ENCODE data around the gene GRB10.
"Not testable (repeated sequence)": the region's sequence is repeated elsewhere in the genome, so short reads cannot be mapped to it uniquely, and the experiment has no call there.

GRB10 gene

DNA sequence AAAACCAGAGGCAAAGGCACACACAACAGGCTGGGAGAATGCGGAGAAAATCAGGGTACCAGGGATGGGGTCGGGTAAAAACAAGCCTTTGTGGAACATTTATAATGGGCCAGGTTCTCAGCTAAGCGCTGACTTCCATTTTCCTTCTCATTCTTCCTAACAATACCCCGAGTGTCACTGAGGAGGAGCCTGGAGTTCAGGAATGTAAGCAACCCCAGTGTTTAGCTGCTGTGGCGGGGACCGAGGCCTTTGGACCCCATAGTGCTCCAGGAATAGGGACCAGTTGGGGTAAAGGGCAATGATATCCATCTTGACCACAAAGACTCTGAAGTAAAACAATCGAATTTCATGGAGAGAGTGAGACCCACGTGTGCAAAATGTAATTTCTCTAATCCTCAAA lies 34.2 kb downstream of the GRB10 start:
- H3K4me1 ChIP-seq (ENCODE audit: control insufficient read depth, insufficient read depth, low read length): no peaks in the 10 kb centered on the region

DNA sequence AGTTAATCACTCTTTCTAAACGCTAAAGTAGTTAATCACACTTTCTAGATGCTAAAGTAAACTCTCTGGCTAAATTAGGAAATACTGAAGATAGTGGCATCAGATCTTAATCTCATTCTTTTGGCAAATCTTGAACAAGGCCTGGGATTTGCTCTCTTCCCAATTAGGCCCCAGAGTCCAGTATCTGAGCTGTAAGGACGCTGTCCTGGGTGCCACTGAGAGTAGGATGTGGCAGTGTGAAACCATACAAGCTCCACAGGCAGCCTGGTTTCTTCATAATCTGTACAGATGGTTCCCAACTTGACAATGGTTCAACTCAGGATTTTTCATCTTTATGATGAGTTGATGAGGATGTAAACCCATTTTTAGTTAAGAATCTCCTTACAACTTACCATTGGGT lies 36.9 kb downstream of the GRB10 start:
- no peaks in the 10 kb centered on the region for H3K9me3 ChIP-seq (ENCODE audit: control insufficient read depth, low read length)
- no peak overlapping the region for H3K4me3 ChIP-seq (ENCODE audit: low read length)
- no peaks in the 10 kb centered on the region for H3K27me3 ChIP-seq (ENCODE audit: control insufficient read depth, insufficient read depth, low read length)
- H3K9ac ChIP-seq (ENCODE audit: low read length): no peak overlapping the region
- no peaks in the 10 kb centered on the region for H3K36me3 ChIP-seq (ENCODE audit: control insufficient read depth, insufficient read depth, low read length)
- no peaks in the 10 kb centered on the region for H3K4me1 ChIP-seq (ENCODE audit: control insufficient read depth, insufficient read depth, low read length)

More for the DNA sequence above, 34.2 kb downstream of the GRB10 start:
- H3K9ac ChIP-seq (ENCODE audit: low read length): no peak overlapping the region
- H3K27me3 ChIP-seq (ENCODE audit: control insufficient read depth, insufficient read depth, low read length): no peaks in the 10 kb centered on the region
- H3K9me3 ChIP-seq (ENCODE audit: control insufficient read depth, low read length): no peaks in the 10 kb centered on the region
- no peaks in the 10 kb centered on the region for H3K36me3 ChIP-seq (ENCODE audit: control insufficient read depth, insufficient read depth, low read length)
- H3K4me3 ChIP-seq (ENCODE audit: low read length): no peak overlapping the region

DNA sequence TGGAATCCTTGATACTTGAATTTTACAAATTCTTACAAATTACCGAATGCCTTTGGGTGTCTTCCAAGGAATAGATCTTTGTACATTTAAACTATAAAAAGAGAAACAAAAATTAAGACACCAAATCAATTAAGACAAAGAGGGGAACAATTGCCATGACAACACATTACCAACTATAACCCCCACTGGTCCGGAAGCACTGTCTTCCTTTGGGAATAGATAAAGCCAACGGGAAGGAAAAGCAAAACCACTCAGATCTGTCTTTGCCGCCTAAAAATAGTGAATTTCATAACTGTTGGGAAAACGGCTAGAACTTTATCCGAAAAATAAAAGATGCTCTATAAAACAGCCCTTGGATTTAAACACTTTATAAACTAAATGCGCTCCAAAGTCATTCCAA lies 37.4 kb downstream of the GRB10 start:
- no peaks in the 10 kb centered on the region for H3K36me3 ChIP-seq (ENCODE audit: control insufficient read depth, insufficient read depth, low read length)
- no peaks in the 10 kb centered on the region for H3K4me1 ChIP-seq (ENCODE audit: control insufficient read depth, insufficient read depth, low read length)
- H3K9me3 ChIP-seq (ENCODE audit: control insufficient read depth, low read length): no peaks in the 10 kb centered on the region
- H3K4me3 ChIP-seq (ENCODE audit: low read length): no peak overlapping the region
- no peaks in the 10 kb centered on the region for H3K27me3 ChIP-seq (ENCODE audit: control insufficient read depth, insufficient read depth, low read length)
- H3K9ac ChIP-seq (ENCODE audit: low read length): no peak overlapping the region

DNA sequence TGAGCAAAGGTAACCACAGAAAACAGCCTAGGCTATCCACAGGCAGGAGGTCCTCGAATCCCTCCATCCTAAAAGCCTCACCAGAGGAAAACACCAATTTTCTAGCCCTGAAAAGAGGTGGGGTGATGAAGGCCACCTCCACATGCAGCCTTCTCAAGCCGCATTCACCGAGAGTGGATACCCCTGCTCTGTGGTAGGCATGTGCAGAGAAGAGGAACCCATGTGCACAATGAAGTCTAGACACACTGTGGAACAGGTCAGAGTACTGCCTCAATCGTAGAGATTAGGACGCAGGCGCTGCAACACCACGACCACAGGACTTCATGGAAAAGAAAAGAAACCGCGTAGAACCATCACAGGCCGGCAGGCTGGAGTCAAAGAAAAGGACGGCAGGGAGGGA lies 38.8 kb downstream of the GRB10 start:
- Histone ChIP-seq H3K4me1 (ENCODE audit: control insufficient read depth, insufficient read depth, low read length) (peaks cover 9% of the 10 kb centered on the region), H3K9me3 (ENCODE audit: control insufficient read depth, low read length) (no peaks in the 10 kb centered on the region), H3K9ac (ENCODE audit: low read length) (no peak overlapping the region), H3K36me3 (ENCODE audit: control insufficient read depth, insufficient read depth, low read length) (no peaks in the 10 kb centered on the region), H3K27me3 (ENCODE audit: control insufficient read depth, insufficient read depth, low read length) (no peaks in the 10 kb centered on the region), H3K4me3 (ENCODE audit: low read length) (no peak overlapping the region)

DNA sequence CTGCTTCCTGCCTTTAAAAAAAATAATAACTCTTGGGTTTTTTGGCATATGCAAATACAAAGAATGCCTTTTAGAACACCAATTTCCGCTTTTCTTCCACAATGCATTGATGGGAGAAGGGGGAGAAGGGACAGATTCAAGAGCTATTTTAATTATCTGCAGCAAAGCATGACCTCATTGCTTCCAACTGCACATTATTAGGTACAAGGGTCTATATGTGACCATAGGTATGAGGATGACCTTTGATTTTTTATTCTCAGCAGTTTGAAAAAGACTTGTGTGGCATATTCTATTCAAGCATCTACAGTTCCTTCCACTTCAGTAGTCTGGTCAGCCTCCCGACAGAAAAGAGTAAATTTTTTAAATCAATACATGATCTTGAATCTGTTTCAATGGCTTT lies 39.7 kb downstream of the GRB10 start:
- H3K4me3 ChIP-seq (ENCODE audit: low read length): no peak overlapping the region
- H3K36me3 ChIP-seq (ENCODE audit: control insufficient read depth, insufficient read depth, low read length): no peaks in the 10 kb centered on the region
- no peaks in the 10 kb centered on the region for H3K27me3 ChIP-seq (ENCODE audit: control insufficient read depth, insufficient read depth, low read length)
- peaks cover 15% of the 10 kb centered on the region for H3K4me1 ChIP-seq (ENCODE audit: control insufficient read depth, insufficient read depth, low read length)
- H3K9me3 ChIP-seq (ENCODE audit: control insufficient read depth, low read length): no peaks in the 10 kb centered on the region
- no peak overlapping the region for H3K9ac ChIP-seq (ENCODE audit: low read length)

DNA sequence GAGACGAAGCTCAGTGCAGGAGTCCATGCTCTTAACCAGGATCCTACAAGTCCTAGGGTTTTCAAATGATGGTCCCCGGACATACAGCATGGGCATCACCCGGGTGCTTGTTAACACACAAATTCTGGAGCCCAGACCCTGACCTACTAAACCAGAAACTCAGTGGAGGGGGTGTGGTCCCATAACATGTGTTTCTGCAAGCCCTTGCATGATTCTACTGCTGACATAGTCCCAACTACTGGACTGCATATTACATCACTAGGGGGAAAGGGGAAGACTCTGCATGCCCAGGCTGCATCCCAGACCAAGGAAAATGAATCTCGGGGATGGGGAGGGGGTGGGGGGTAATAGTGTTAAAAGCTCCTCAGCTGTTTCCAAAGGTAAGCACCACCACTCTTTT lies 40.3 kb downstream of the GRB10 start:
- Histone ChIP-seq H3K9ac (ENCODE audit: low read length) (no peak overlapping the region), H3K4me1 (ENCODE audit: control insufficient read depth, insufficient read depth, low read length) (peaks cover 15% of the 10 kb centered on the region), H3K9me3 (ENCODE audit: control insufficient read depth, low read length) (no peaks in the 10 kb centered on the region), H3K4me3 (ENCODE audit: low read length) (no peak overlapping the region), H3K36me3 (ENCODE audit: control insufficient read depth, insufficient read depth, low read length) (no peaks in the 10 kb centered on the region), H3K27me3 (ENCODE audit: control insufficient read depth, insufficient read depth, low read length) (no peaks in the 10 kb centered on the region)

DNA sequence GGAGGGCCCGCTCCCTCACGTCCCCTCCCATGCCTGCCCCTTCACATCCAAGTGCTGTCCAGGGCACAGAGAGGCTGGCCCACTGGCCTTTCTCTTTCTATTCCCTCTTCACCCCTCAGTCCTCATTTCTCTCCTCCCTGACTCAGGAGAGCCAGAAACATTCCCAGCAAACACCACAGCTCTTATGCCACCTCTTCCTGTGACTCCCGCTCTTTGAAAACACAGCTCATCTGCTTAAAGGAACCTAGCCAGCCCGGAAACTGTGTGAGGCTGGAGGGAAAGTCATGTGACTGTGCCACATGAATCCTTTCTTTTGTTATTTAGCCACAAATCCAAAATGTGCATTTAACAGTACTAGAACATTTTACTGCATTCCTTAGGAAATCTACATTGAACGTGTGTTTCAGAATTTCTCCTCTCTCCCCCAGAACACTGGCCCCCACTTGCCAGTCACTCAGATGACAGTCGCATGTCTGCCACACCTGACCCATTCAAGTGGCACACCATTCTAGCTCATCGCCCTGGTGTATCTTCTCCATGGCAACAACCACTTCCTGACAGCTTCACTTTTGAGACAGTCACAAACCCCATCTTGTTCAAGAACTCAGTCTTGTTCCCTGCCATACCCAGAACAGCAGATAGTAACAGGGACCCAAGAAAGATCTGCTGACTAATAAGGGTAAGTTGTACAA lies 42.8 kb downstream of the GRB10 start:
- H3K9me3 ChIP-seq (ENCODE audit: control insufficient read depth, low read length): no peaks in the 10 kb centered on the region
- peaks cover 15% of the 10 kb centered on the region for H3K4me1 ChIP-seq (ENCODE audit: control insufficient read depth, insufficient read depth, low read length)
- no peaks in the 10 kb centered on the region for H3K36me3 ChIP-seq (ENCODE audit: control insufficient read depth, insufficient read depth, low read length)
- H3K27me3 ChIP-seq (ENCODE audit: control insufficient read depth, insufficient read depth, low read length): no peaks in the 10 kb centered on the region
- H3K9ac ChIP-seq (ENCODE audit: low read length): no peak overlapping the region
- no peak overlapping the region for H3K4me3 ChIP-seq (ENCODE audit: low read length)

DNA sequence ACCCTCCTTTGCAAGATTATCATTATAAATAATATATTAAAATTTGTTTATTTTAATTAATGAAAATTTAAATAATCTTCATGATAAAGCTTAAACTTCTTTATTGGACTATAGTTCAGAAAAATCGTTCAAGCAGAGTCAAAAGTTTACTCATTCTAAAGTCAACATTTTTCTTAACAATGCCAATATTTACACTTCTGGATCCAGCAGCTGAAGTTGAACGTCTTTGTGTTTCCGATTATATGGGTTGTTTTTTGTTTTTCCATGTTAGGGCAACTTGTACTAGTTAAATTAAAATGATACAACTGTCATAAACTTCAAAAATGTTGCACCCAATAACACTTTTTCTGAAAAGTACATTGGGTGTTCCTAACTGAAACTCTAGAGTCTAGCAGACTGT lies 43.8 kb downstream of the GRB10 start:
- peaks cover 19% of the 10 kb centered on the region for H3K4me1 ChIP-seq (ENCODE audit: control insufficient read depth, insufficient read depth, low read length)
- H3K9ac ChIP-seq (ENCODE audit: low read length): no peak overlapping the region
- no peak overlapping the region for H3K4me3 ChIP-seq (ENCODE audit: low read length)
- H3K27me3 ChIP-seq (ENCODE audit: control insufficient read depth, insufficient read depth, low read length): no peaks in the 10 kb centered on the region
- H3K9me3 ChIP-seq (ENCODE audit: control insufficient read depth, low read length): no peaks in the 10 kb centered on the region
- no peaks in the 10 kb centered on the region for H3K36me3 ChIP-seq (ENCODE audit: control insufficient read depth, insufficient read depth, low read length)

DNA sequence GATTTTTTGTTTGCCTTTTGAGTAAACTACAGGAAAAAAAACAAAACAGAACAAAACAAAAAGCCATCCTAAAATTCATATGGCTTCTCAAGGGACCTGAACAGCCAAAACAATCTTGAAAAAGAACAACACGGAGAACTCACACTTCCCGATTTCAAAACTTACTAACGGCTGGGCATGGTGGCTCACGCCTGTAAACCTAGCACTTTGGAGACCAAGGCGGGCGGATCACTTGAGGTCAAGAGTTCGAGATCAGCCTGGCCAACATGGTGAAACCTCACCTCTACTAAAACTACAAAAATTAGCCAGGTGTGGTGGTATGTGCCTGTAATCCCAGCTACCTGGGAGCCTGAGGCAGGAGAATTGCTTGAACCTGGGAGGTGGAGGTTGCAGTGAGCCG lies 46.9 kb downstream of the GRB10 start:
- not testable (repeated sequence) for H3K9ac ChIP-seq (ENCODE audit: low read length); H3K36me3 ChIP-seq (ENCODE audit: control insufficient read depth, insufficient read depth, low read length); H3K27me3 ChIP-seq (ENCODE audit: control insufficient read depth, insufficient read depth, low read length); H3K4me3 ChIP-seq (ENCODE audit: low read length); H3K9me3 ChIP-seq (ENCODE audit: control insufficient read depth, low read length)
- peaks cover 25% of the 10 kb centered on the region for H3K4me1 ChIP-seq (ENCODE audit: control insufficient read depth, insufficient read depth, low read length)

DNA sequence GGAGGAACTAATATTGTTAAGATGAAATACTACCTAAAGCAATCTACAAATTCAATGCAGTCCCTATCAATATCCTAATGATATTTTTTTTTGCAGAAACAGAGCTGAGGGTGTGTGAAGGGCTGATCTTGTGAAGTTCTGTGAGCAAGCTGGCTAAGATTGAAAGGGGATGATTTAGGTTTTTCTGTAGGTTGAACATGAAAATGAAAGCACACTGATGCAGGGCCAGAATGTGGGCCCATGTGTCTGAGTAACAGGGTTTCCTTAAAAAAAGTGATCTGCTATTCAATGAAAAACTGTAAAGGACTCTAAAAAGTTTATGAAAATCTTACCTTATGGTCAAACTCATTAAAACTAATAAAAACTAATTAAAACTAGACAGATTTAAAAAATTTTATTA lies 47.4 kb downstream of the GRB10 start:
- Histone ChIP-seq H3K4me3 (ENCODE audit: low read length) (no peak overlapping the region), H3K27me3 (ENCODE audit: control insufficient read depth, insufficient read depth, low read length) (no peaks in the 10 kb centered on the region), H3K4me1 (ENCODE audit: control insufficient read depth, insufficient read depth, low read length) (peaks cover 25% of the 10 kb centered on the region), H3K9me3 (ENCODE audit: control insufficient read depth, low read length) (no peaks in the 10 kb centered on the region), H3K9ac (ENCODE audit: low read length) (no peak overlapping the region), H3K36me3 (ENCODE audit: control insufficient read depth, insufficient read depth, low read length) (no peaks in the 10 kb centered on the region)

DNA sequence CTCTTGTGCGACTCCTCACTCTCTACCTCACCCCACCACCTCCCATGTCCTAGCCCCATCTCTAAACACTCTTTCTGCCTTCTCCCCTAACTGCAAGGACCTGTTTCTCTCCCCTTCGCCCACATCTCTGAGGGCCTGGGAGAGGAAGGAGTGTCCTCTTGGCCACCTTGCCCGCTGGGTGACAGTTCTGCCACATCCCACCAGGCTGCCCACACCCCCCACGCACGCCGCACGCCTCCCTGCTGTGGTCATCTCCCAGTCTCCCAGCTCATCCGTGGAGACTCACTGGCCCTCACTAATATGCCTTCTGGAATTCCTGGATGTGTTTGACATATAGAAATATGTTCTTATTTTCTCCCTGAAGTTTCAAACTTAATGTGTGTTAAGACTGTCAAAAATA lies 48.5 kb downstream of the GRB10 start:
- Histone ChIP-seq H3K9ac (ENCODE audit: low read length) (no peak overlapping the region), H3K4me3 (ENCODE audit: low read length) (no peak overlapping the region), H3K36me3 (ENCODE audit: control insufficient read depth, insufficient read depth, low read length) (no peaks in the 10 kb centered on the region), H3K9me3 (ENCODE audit: control insufficient read depth, low read length) (no peaks in the 10 kb centered on the region), H3K4me1 (ENCODE audit: control insufficient read depth, insufficient read depth, low read length) (peaks cover 18% of the 10 kb centered on the region), H3K27me3 (ENCODE audit: control insufficient read depth, insufficient read depth, low read length) (no peaks in the 10 kb centered on the region)

DNA sequence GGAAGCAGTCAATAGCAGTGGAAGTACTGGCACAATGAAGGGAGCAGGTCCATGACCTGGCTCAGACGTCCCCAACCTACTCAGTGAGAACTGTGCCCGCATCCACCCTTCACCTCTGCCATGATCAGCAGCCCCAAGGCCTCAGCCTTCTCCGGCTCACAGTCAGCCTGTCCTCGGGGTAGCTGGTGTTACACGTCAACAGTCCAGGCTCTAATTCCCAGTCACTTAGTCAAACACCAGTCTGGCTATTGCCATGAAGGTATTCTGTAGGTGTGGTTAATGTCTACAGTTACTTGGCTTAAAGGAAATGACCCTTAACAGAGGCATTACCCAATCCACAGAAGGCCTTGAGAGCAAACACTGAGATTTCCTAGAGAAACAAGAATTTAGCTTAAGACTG lies 49.1 kb downstream of the GRB10 start:
- Histone ChIP-seq H3K9ac (ENCODE audit: low read length) (no peak overlapping the region), H3K4me3 (ENCODE audit: low read length) (no peak overlapping the region), H3K9me3 (ENCODE audit: control insufficient read depth, low read length) (no peaks in the 10 kb centered on the region), H3K27me3 (ENCODE audit: control insufficient read depth, insufficient read depth, low read length) (no peaks in the 10 kb centered on the region), H3K4me1 (ENCODE audit: control insufficient read depth, insufficient read depth, low read length) (peaks cover 14% of the 10 kb centered on the region), H3K36me3 (ENCODE audit: control insufficient read depth, insufficient read depth, low read length) (no peaks in the 10 kb centered on the region)

Measured in mucosa of stomach (tissue), 1 donor.